Lung (tissue), 12 donors: ENCODE measurements around the gene VPS35. TPM values are rescaled to one million over a fixed set of nuclear protein-coding genes. Genes with fewer than 3 reads are reported as not detected.

Experiments used
- ATAC-seq: fragments of 200-7000 bp; cut with Tn5 transposase; one replicate; pipeline ENCODE4 v1.9.1; 2020; ENCODE audit warnings: moderate number of reproducible peaks; ENCODE audit not compliant: insufficient read depth, low FRiP score
- DNase-seq, 3 donors: peaks; one replicate each; pipeline ENCODE4 v3.0.0-alpha.2; 2013 to 2017
- H3K27ac ChIP-seq, 2 donors: one replicate each; pipeline ENCODE4 v1.5.1; 2013; ENCODE audit warnings: mild to moderate bottlenecking in 2 of 2, moderate library complexity in 2 of 2, control low read depth in 1 of 2, inconsistent platforms in 1 of 2, low read depth in 1 of 2, low read length in 1 of 2
- H3K27me3 ChIP-seq, 3 donors: one replicate each; pipeline ENCODE4 v1.5.1; 2013; ENCODE audit warnings: low read length in 2 of 3; ENCODE audit not compliant: control insufficient read depth in 3 of 3, insufficient read depth in 3 of 3
- H3K36me3 ChIP-seq, 4 donors: one replicate each; pipeline ENCODE4 v1.5.1; 2013; ENCODE audit warnings: low read length in 4 of 4, mild to moderate bottlenecking in 1 of 4, moderate library complexity in 1 of 4; ENCODE audit not compliant: control insufficient read depth in 4 of 4, insufficient read depth in 4 of 4
- H3K4me1 ChIP-seq, 5 donors: one replicate each; pipeline ENCODE4 v1.5.1; 2013; ENCODE audit warnings: low read length in 5 of 5, mild to moderate bottlenecking in 2 of 5, moderate library complexity in 1 of 5; ENCODE audit not compliant: control insufficient read depth in 5 of 5, insufficient read depth in 5 of 5
- H3K4me3 ChIP-seq: one replicate; pipeline ENCODE4 v1.5.1; 2013; ENCODE audit warnings: mild to moderate bottlenecking, control low read depth, moderate library complexity
- H3K9ac ChIP-seq, 2 donors: one replicate each; pipeline ENCODE4 v1.5.1; 2013; ENCODE audit warnings: low read length in 2 of 2, control low read depth in 1 of 2; ENCODE audit not compliant: insufficient read depth in 1 of 2
- H3K9me3 ChIP-seq, 4 donors: one replicate each; pipeline ENCODE4 v1.5.1; 2013; ENCODE audit warnings: low read length in 3 of 4, mild to moderate bottlenecking in 1 of 4, moderate library complexity in 1 of 4; ENCODE audit not compliant: control insufficient read depth in 4 of 4, insufficient read depth in 3 of 4
- CTCF ChIP-seq: IDR thresholded peaks from 2 replicates; pipeline ENCODE4 v1.5.1; 2012; ENCODE audit warnings: mild to moderate bottlenecking; ENCODE audit errors: control extremely low read depth, extremely low read depth
- WGBS, 2 donors: extraction: QIAGEN DNeasy Blood & Tissue Kit; methylation state at CpG; one replicate each; pipeline ENCODE4 v1.1.7; 2013; 5-methylcytosine and 5-hydroxymethylcytosine counted together
- polyA plus RNA-seq, 2 donors: library from polyadenylated mRNA; stranded (reverse); fragments of 200-250 nt; gene quantifications; one replicate each; pipeline ENCODE4 v1.2.1, GENCODE V29; 2013
- total RNA-seq, 2 donors: library from RNA; depleted of rRNA in 1 of 2; stranded (reverse); fragments of >200 nt in 1 of 2; gene quantifications; one replicate each; pipeline ENCODE4 v1.2.1, GENCODE V29; 2014 to 2021
- donor health status: control.
- donor health status: control.
- donor health status: Bipolar disorder and iron deficiency.
- donor health status: healthy.
- donor health status: DM: yes; HTN: yes; CAD: no.

VPS35 gene
- total and polyA plus RNA-seq, 4 donors = 16.6 to 104 (median 69.0) TPM

DNA sequence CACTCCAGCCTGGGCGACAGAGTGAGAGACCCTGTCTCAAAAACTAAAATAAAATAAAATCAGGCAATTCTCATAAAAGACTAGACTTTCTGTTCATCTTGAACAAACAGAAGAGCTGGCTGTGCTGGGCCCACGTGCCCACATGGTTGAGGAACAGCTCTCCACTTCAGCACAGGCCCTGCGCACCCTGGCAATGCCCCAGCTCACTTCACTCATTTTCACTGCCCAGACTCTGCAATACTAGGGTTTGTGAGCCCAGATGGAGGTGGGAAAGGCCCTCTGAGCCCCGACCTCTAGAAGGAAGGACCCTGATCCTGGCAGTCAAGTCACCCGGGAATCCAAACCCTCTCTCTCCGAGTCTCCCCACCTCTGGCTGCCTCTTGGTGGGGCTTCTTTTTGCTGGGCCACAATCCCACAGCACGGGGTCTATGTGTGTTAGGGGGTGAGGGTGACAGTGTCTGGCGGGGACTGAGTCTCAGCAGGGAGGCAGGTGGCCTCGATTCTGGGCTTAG lies 44.4 kb upstream of the VPS35 start:
- no peak overlapping the region for H3K4me3 ChIP-seq
- H3K4me1 ChIP-seq = no peaks in the 10 kb centered on the region
- 83 to 89% methylated on average over 9 of the region's 9 CpGs for WGBS, 2 donors
- H3K27me3 ChIP-seq = no peaks in the 10 kb centered on the region
- DNase-seq (no peak), ATAC-seq (no peak)
- no peak overlapping the region for H3K9ac ChIP-seq
- no peaks in the 10 kb centered on the region for H3K36me3 ChIP-seq
- H3K9me3 ChIP-seq = no peaks in the 10 kb centered on the region
- peak overlapping the region in 1 of 2 donors; percentile 24 for H3K27ac ChIP-seq
- TF ChIP-seq CTCF = no peak

GRCh38 chr16:46732561-46732960 lies 43.6 kb upstream of the VPS35 start:
- TF ChIP-seq CTCF = no peak
- no peak overlapping the region for H3K9ac ChIP-seq
- H3K4me1 ChIP-seq = no peaks in the 10 kb centered on the region
- no peaks in the 10 kb centered on the region for H3K9me3 ChIP-seq
- H3K27ac ChIP-seq = peak overlapping the region in 1 of 2 donors; percentile 14
- no peak for DNase-seq
- WGBS, 2 donors = 84 to 86% methylated on average over 4 of the region's 4 CpGs
- H3K36me3 ChIP-seq = no peaks in the 10 kb centered on the region
- no peaks in the 10 kb centered on the region for H3K27me3 ChIP-seq
- no peak overlapping the region for H3K4me3 ChIP-seq
- no peak for ATAC-seq

DNA sequence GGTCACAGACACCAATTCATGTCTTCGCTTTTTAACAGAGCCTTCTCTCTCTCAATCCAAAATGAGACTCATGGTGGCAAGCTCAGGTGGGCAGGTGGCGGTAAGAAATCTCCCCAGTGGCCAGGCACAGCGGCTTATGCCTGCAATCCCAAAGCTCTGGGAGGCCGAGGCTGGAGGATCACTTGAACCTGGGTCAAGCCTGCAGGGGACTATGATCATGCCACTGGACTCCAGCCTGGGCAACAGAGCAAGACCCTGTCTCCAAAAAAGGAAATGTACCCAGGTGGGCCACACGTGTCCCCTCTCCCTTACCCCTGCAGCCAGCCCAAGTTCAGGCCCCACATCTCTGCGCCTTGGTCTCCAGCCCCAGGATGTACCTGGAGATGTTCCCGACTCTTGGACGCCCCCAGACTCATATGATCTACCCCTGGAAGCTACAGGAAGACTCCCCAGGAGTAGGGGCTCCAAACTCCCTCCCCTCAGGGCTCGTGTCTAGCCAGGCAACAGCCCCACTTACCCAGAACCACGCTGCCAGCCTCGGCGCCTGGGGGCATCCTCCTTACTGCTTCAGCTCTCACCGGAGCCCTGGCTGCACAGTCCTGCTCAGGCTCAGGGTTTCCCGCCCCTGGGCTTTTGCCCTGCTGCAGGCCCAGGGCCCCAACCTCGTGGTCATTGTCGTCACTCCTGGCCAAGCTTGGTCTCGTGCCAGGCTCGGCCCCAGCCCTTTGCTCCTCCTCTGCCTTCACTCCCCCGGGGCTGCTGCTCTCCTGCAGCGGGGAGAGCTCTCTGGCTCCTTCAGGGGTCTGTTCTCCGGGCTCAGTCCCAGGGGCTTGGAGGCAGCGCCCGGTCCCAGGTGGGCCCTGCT lies 42.9 kb upstream of the VPS35 start:
- H3K27ac ChIP-seq = peak overlapping the region in 1 of 2 donors; percentile 47
- no peaks in the 10 kb centered on the region for H3K36me3 ChIP-seq
- WGBS, 2 donors = 82 to 91% methylated on average over 23 of the region's 23 CpGs
- no peak overlapping the region for H3K9ac ChIP-seq
- peak in 2 of 3 donors; percentile 14 to 18 for DNase-seq
- no peak overlapping the region for H3K4me3 ChIP-seq
- no peaks in the 10 kb centered on the region for H3K27me3 ChIP-seq
- no peak for ATAC-seq
- H3K9me3 ChIP-seq = peaks cover 0 to 2% (median 0%) of the 10 kb centered on the region in 4 donors
- no peak for TF ChIP-seq CTCF
- H3K4me1 ChIP-seq = no peaks in the 10 kb centered on the region
